OCI-M1 (cell line): ENCODE measurements around the gene ELOVL6.
"Not testable (repeated sequence)": the region's sequence is repeated elsewhere in the genome, so short reads cannot be mapped to it uniquely, and the experiment has no call there.

Source experiments
- DNase-seq: peaks from one replicate; lab custom pipeline; 2025; lab: John Stamatoyannopoulos, UW

ELOVL6 gene

GRCh38 chr4:110075083-110075738 lies 123.2 kb downstream of the ELOVL6 start:
- DNase-seq = peak; percentile 12

- DNase-seq = no peak
These were observed 123.8 kb downstream of the ELOVL6 start for GRCh38 chr4:110074570-110074969.

GRCh38 chr4:110073053-110073845 lies 125.2 kb downstream of the ELOVL6 start:
- DNase-seq = no peak

GRCh38 chr4:110071466-110071865 lies 126.9 kb downstream of the ELOVL6 start:
- DNase-seq = no peak

- DNase-seq = no peak
These were observed 130.2 kb downstream of the ELOVL6 start for GRCh38 chr4:110068248-110068647.

- DNase-seq = no peak
These were observed 133.5 kb downstream of the ELOVL6 start for GRCh38 chr4:110064934-110065333.

- peak; percentile 30 for DNase-seq
These were observed 134.1 kb downstream of the ELOVL6 start for GRCh38 chr4:110064295-110064694.

GRCh38 chr4:110062166-110062565 lies 136.2 kb downstream of the ELOVL6 start:
- no peak for DNase-seq

- DNase-seq = peak; percentile 77
These were observed 137.3 kb downstream of the ELOVL6 start for GRCh38 chr4:110061076-110061475.

GRCh38 chr4:110059556-110060191 lies 138.7 kb downstream of the ELOVL6 start:
- no peak for DNase-seq

- no peak for DNase-seq
These were observed 139.7 kb downstream of the ELOVL6 start for GRCh38 chr4:110058677-110059076.

- DNase-seq = no peak
These were observed 143.2 kb downstream of the ELOVL6 start for GRCh38 chr4:110055158-110055768.

- DNase-seq = peak; percentile 46
These were observed 148.2 kb downstream of the ELOVL6 start for GRCh38 chr4:110049951-110050925.

GRCh38 chr4:110046588-110047049 lies 151.8 kb downstream of the ELOVL6 start:
- DNase-seq = no peak

GRCh38 chr4:110042545-110043517 lies 155.6 kb downstream of the ELOVL6 start:
- no peak for DNase-seq

- DNase-seq = no peak
These were observed 156.7 kb downstream of the ELOVL6 start for GRCh38 chr4:110041735-110042134.

- DNase-seq = not testable (repeated sequence)
These were observed 159.3 kb downstream of the ELOVL6 start for GRCh38 chr4:110039164-110039563.

- no peak for DNase-seq
These were observed 164.4 kb downstream of the ELOVL6 start for GRCh38 chr4:110034026-110034393.

GRCh38 chr4:110033355-110034025 lies 164.9 kb downstream of the ELOVL6 start:
- no peak for DNase-seq
